WTC11 (cell line): ENCODE measurements around the gene TGFBR2. TPM values are rescaled to one million over a fixed set of nuclear protein-coding genes. Genes with fewer than 3 reads are reported as not detected.

Experiments
- ATAC-seq: fragments of 200-7000 bp; cut with Tn5 transposase; 2 replicates; pipeline ENCODE4 v1.10.0; 2021; ENCODE audit warnings: mild to moderate bottlenecking, moderate library complexity
- CTCF ChIA-PET: fragments of 300-600 bp; sonication (Branson Sonifier 250); formaldehyde crosslinking; loops from one replicate; lab custom pipeline; 2021; ENCODE audit warnings: antibody characterized with exemption; lab: Charles Lee
- POLR2A ChIA-PET: fragments of 350-600 bp; sonication (Branson Sonifier 250); formaldehyde crosslinking; loops from one replicate; lab custom pipeline; 2021; ENCODE audit warnings: antibody characterized with exemption; lab: Charles Lee
- DNase-seq: peaks from one replicate; pipeline ENCODE4 v3.0.0; 2021; ENCODE audit warnings: low spot score
- H3K27ac Mint-ChIP-seq: 2 replicates; pipeline ENCODE4 v1.8.0; 2021; ENCODE audit warnings: mixed read lengths
- H3K27me3 Mint-ChIP-seq: 2 replicates; pipeline ENCODE4 v1.8.0; 2021; ENCODE audit warnings: low read depth, mild to moderate bottlenecking, moderate library complexity, mixed read lengths
- H3K36me3 Mint-ChIP-seq: 2 replicates; pipeline ENCODE4 v1.8.0; 2021; ENCODE audit warnings: mixed read lengths
- H3K4me1 Mint-ChIP-seq: 2 replicates; pipeline ENCODE4 v1.8.0; 2022; ENCODE audit warnings: mixed read lengths
- H3K4me3 Mint-ChIP-seq: 2 replicates; pipeline ENCODE4 v1.8.0; 2021; ENCODE audit warnings: mild to moderate bottlenecking, moderate library complexity, mixed read lengths
- H3K9me3 Mint-ChIP-seq: 2 replicates; pipeline ENCODE4 v1.8.0; 2021; ENCODE audit warnings: mixed read lengths
- AR ChIP-seq: fragments of 250-450 bp; sonication (Bioruptor Pico); IDR thresholded peaks from 2 replicates; pipeline ENCODE4 v1.9.0; 2021; ENCODE audit warnings: mild to moderate bottlenecking
- CREB1 ChIP-seq: sonication (generic); formaldehyde crosslinking; IDR thresholded peaks from 2 replicates; pipeline ENCODE4 v1.8.0; 2023; ENCODE audit warnings: mild to moderate bottlenecking, missing genetic modification reagents
- ELF4 ChIP-seq: sonication (generic); formaldehyde crosslinking; IDR thresholded peaks from 2 replicates; pipeline ENCODE4 v1.8.1; 2022; ENCODE audit warnings: low read depth, mild to moderate bottlenecking, moderate library complexity, missing genetic modification reagents
- EMX1 ChIP-seq: fragments of 250-450 bp; sonication (Bioruptor Pico); IDR thresholded peaks from 2 replicates; pipeline ENCODE4 v1.8.0; 2021; ENCODE audit warnings: mild to moderate bottlenecking
- ETV6 ChIP-seq: sonication (generic); formaldehyde crosslinking; IDR thresholded peaks from 2 replicates; pipeline ENCODE4 v1.8.1; 2022; ENCODE audit warnings: mild to moderate bottlenecking, missing genetic modification reagents
- FOXJ3 ChIP-seq: sonication (generic); formaldehyde crosslinking; IDR thresholded peaks from 2 replicates; pipeline ENCODE4 v1.9.0; 2021; ENCODE audit warnings: missing genetic modification reagents, mild to moderate bottlenecking, borderline replicate concordance
- GRHL2 ChIP-seq: fragments of 250-450 bp; sonication (Bioruptor Pico); IDR thresholded peaks from 2 replicates; pipeline ENCODE4 v1.8.0; 2022; ENCODE audit warnings: mild to moderate bottlenecking, moderate library complexity; ENCODE audit not compliant: insufficient replicate concordance, severe bottlenecking
- HMGA2 ChIP-seq: fragments of 250-450 bp; sonication (Bioruptor Pico); IDR thresholded peaks from 2 replicates; pipeline ENCODE4 v1.4.0; 2021; ENCODE audit warnings: mild to moderate bottlenecking, moderate library complexity
- JAZF1 ChIP-seq: fragments of 250-450 bp; sonication (Bioruptor Pico); IDR thresholded peaks from 2 replicates; pipeline ENCODE4 v1.9.0; 2021; ENCODE audit warnings: moderate library complexity, mild to moderate bottlenecking, inconsistent platforms
- JUN ChIP-seq: sonication (generic); formaldehyde crosslinking; IDR thresholded peaks from 2 replicates; pipeline ENCODE4 v1.8.0; 2023; ENCODE audit warnings: mild to moderate bottlenecking, missing genetic modification reagents
- MYBL2 ChIP-seq: sonication (generic); formaldehyde crosslinking; IDR thresholded peaks from 2 replicates; pipeline ENCODE4 v1.8.1; 2023; ENCODE audit warnings: mild to moderate bottlenecking, moderate library complexity, missing genetic modification reagents
- NFE2L1 ChIP-seq: sonication (generic); formaldehyde crosslinking; IDR thresholded peaks from 2 replicates; pipeline ENCODE4 v1.8.1; 2023; ENCODE audit warnings: missing genetic modification reagents
- NR3C1 ChIP-seq: sonication (generic); formaldehyde crosslinking; conservative IDR thresholded peaks from 2 replicates; pipeline ENCODE4 v1.8.1; 2023; ENCODE audit warnings: low read depth, mild to moderate bottlenecking, missing genetic modification reagents
- PRRX2 ChIP-seq: fragments of 250-450 bp; sonication (Bioruptor Pico); IDR thresholded peaks from 2 replicates; pipeline ENCODE4 v1.8.0; 2021; ENCODE audit warnings: mild to moderate bottlenecking
- SOX15 ChIP-seq: fragments of 250-450 bp; sonication (Bioruptor Pico); IDR thresholded peaks from 2 replicates; pipeline ENCODE4 v1.9.0; 2021; ENCODE audit warnings: mild to moderate bottlenecking
- ZBTB21 ChIP-seq: sonication (generic); formaldehyde crosslinking; IDR thresholded peaks from 2 replicates; pipeline ENCODE4 v1.8.1; 2023; ENCODE audit warnings: mild to moderate bottlenecking, missing genetic modification reagents, borderline replicate concordance
- ZNF232 ChIP-seq: sonication (generic); formaldehyde crosslinking; IDR thresholded peaks from 2 replicates; pipeline ENCODE4 v1.8.0; 2022; ENCODE audit warnings: mild to moderate bottlenecking, missing genetic modification reagents
- ZNF263 ChIP-seq: sonication (generic); formaldehyde crosslinking; IDR thresholded peaks from 2 replicates; pipeline ENCODE4 v1.8.1; 2022; ENCODE audit warnings: low read depth, mild to moderate bottlenecking, moderate library complexity, missing genetic modification reagents
- ZNF317 ChIP-seq: sonication (generic); formaldehyde crosslinking; IDR thresholded peaks from 2 replicates; pipeline ENCODE4 v1.8.1; 2023; ENCODE audit warnings: low read depth, mild to moderate bottlenecking, moderate library complexity, missing genetic modification reagents, borderline replicate concordance
- ZNF396 ChIP-seq: fragments of 250-450 bp; sonication (Bioruptor Pico); IDR thresholded peaks from 2 replicates; pipeline ENCODE4 v1.8.0; 2021; ENCODE audit warnings: mild to moderate bottlenecking, moderate library complexity, borderline replicate concordance
- ZNF416 ChIP-seq: fragments of 250-450 bp; sonication (Bioruptor Pico); IDR thresholded peaks from 2 replicates; pipeline ENCODE4 v1.9.0; 2021; ENCODE audit warnings: mild to moderate bottlenecking, inconsistent platforms
- ZNF671 ChIP-seq: fragments of 250-450 bp; sonication (Bioruptor Pico); IDR thresholded peaks from 2 replicates; pipeline ENCODE4 v1.8.0; 2021; ENCODE audit warnings: mild to moderate bottlenecking
- total RNA-seq: library from RNA; stranded (reverse); gene quantifications from 3 replicates; pipeline ENCODE4 v1.2.3, GENCODE V29; 2021
- TF ChIP-seq, protein P1 (sequence below): sonication (generic); formaldehyde crosslinking; IDR thresholded peaks from 2 replicates; pipeline ENCODE4 v1.8.0; 2023; ENCODE audit warnings: mild to moderate bottlenecking, missing genetic modification reagents
- TF ChIP-seq, protein P2 (sequence below): sonication (generic); formaldehyde crosslinking; IDR thresholded peaks from 2 replicates; pipeline ENCODE4 v1.8.1; 2022; ENCODE audit warnings: mild to moderate bottlenecking, moderate library complexity, missing genetic modification reagents
- TF ChIP-seq, protein P3 (sequence below): sonication (generic); formaldehyde crosslinking; IDR thresholded peaks from 2 replicates; pipeline ENCODE4 v1.8.1; 2023; ENCODE audit warnings: mild to moderate bottlenecking, missing genetic modification reagents, moderate library complexity
- TF ChIP-seq, protein P4 (sequence below): sonication (generic); formaldehyde crosslinking; IDR thresholded peaks from 2 replicates; pipeline ENCODE4 v1.8.1; 2023; ENCODE audit warnings: mild to moderate bottlenecking, missing genetic modification reagents
- TF ChIP-seq, protein P5 (sequence below): sonication (generic); formaldehyde crosslinking; IDR thresholded peaks from 2 replicates; pipeline ENCODE4 v1.8.0; 2022; ENCODE audit warnings: mild to moderate bottlenecking, missing genetic modification reagents

TGFBR2 gene
- total RNA-seq, 1 experiment from 2014 or later: 9.6 TPM

DNA sequence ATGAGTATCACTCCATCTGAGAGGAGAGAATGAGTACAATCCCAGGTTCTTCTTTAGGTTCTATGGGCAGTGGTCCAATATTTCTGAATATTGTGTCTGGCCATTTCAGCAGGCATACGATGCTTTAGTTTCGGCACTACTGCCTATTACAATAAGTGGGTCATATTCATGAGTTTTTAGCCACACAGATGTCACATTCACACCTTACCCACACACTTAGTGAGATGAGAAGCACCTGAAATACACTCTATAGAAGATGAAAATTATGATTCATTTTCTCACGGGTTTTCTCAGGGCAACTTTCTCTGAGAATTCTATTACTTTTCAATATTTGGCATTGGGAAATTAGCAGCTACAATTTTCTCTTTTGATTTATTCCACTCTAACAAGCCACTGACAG is 132.2 kb downstream of the TGFBR2 start:
- no peaks in the 10 kb centered on the region for H3K36me3 Mint-ChIP-seq
- no peak for DNase-seq
- CTCF ChIA-PET: interaction anchor here (0.9 kb wide), 1 partner anchor 541 kb away, joined by 3 read pairs; no protein-coding TSS in a partner anchor
- peaks cover 7% of the 10 kb centered on the region for H3K9me3 Mint-ChIP-seq
- H3K4me3 Mint-ChIP-seq: no peak overlapping the region
- H3K27me3 Mint-ChIP-seq: no peaks in the 10 kb centered on the region
- POLR2A ChIA-PET: no interaction called here
- H3K27ac Mint-ChIP-seq: no peak overlapping the region
- peaks cover 19% of the 10 kb centered on the region for H3K4me1 Mint-ChIP-seq
- ATAC-seq: no peak
- TF ChIP-seq, protein P1, sequence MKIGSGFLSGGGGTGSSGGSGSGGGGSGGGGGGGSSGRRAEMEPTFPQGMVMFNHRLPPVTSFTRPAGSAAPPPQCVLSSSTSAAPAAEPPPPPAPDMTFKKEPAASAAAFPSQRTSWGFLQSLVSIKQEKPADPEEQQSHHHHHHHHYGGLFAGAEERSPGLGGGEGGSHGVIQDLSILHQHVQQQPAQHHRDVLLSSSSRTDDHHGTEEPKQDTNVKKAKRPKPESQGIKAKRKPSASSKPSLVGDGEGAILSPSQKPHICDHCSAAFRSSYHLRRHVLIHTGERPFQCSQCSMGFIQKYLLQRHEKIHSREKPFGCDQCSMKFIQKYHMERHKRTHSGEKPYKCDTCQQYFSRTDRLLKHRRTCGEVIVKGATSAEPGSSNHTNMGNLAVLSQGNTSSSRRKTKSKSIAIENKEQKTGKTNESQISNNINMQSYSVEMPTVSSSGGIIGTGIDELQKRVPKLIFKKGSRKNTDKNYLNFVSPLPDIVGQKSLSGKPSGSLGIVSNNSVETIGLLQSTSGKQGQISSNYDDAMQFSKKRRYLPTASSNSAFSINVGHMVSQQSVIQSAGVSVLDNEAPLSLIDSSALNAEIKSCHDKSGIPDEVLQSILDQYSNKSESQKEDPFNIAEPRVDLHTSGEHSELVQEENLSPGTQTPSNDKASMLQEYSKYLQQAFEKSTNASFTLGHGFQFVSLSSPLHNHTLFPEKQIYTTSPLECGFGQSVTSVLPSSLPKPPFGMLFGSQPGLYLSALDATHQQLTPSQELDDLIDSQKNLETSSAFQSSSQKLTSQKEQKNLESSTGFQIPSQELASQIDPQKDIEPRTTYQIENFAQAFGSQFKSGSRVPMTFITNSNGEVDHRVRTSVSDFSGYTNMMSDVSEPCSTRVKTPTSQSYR (CRISPR knock-in tag): no peak
- TF ChIP-seq, protein P2, sequence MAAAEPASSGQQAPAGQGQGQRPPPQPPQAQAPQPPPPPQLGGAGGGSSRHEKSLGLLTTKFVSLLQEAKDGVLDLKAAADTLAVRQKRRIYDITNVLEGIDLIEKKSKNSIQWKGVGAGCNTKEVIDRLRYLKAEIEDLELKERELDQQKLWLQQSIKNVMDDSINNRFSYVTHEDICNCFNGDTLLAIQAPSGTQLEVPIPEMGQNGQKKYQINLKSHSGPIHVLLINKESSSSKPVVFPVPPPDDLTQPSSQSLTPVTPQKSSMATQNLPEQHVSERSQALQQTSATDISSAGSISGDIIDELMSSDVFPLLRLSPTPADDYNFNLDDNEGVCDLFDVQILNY: no peak
- TF ChIP-seq GRHL2 (CRISPR knock-in tag) (no peak), HMGA2 (CRISPR knock-in tag) (no peak), ZNF232 (CRISPR knock-in tag) (no peak), AR (CRISPR knock-in tag) (no peak), MYBL2 (CRISPR knock-in tag) (no peak), ZNF416 (CRISPR knock-in tag) (no peak), JUN (CRISPR knock-in tag) (no peak), ZNF671 (CRISPR knock-in tag) (no peak), FOXJ3 (CRISPR knock-in tag) (no peak), NR3C1 (no peak), ETV6 (no peak), EMX1 (CRISPR knock-in tag) (no peak), ZNF396 (CRISPR knock-in tag) (no peak), ZNF263 (CRISPR knock-in tag) (no peak), ZBTB21 (CRISPR knock-in tag) (no peak), ZNF317 (CRISPR knock-in tag) (no peak)
- TF ChIP-seq, protein P3, sequence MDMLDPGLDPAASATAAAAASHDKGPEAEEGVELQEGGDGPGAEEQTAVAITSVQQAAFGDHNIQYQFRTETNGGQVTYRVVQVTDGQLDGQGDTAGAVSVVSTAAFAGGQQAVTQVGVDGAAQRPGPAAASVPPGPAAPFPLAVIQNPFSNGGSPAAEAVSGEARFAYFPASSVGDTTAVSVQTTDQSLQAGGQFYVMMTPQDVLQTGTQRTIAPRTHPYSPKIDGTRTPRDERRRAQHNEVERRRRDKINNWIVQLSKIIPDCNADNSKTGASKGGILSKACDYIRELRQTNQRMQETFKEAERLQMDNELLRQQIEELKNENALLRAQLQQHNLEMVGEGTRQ (CRISPR knock-in tag): no peak

GRCh38 chr3:30741889-30742288 is 135.5 kb downstream of the TGFBR2 start:
- no peaks in the 10 kb centered on the region for H3K27me3 Mint-ChIP-seq
- H3K4me3 Mint-ChIP-seq: no peak overlapping the region
- DNase-seq (no peak), ATAC-seq (no peak)
- H3K27ac Mint-ChIP-seq: no peak overlapping the region
- POLR2A ChIA-PET: no interaction called here
- H3K4me1 Mint-ChIP-seq: peaks cover 28% of the 10 kb centered on the region
- CTCF ChIA-PET: interaction anchor here (0.5 to 2.4 kb wide), 3 partner anchors 10 to 764 kb away, joined by 3 to 6 read pairs (median 3); no protein-coding TSS in a partner anchor
- no peaks in the 10 kb centered on the region for H3K36me3 Mint-ChIP-seq
- no peaks in the 10 kb centered on the region for H3K9me3 Mint-ChIP-seq
- TF ChIP-seq, protein P4, sequence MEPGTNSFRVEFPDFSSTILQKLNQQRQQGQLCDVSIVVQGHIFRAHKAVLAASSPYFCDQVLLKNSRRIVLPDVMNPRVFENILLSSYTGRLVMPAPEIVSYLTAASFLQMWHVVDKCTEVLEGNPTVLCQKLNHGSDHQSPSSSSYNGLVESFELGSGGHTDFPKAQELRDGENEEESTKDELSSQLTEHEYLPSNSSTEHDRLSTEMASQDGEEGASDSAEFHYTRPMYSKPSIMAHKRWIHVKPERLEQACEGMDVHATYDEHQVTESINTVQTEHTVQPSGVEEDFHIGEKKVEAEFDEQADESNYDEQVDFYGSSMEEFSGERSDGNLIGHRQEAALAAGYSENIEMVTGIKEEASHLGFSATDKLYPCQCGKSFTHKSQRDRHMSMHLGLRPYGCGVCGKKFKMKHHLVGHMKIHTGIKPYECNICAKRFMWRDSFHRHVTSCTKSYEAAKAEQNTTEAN: no peak
- no peak for TF ChIP-seq JAZF1 (CRISPR knock-in tag)
- no peak for TF ChIP-seq CREB1 (CRISPR knock-in tag)
- no peak for TF ChIP-seq ELF4
- TF ChIP-seq SOX15 (CRISPR knock-in tag): no peak
- TF ChIP-seq, protein P5, sequence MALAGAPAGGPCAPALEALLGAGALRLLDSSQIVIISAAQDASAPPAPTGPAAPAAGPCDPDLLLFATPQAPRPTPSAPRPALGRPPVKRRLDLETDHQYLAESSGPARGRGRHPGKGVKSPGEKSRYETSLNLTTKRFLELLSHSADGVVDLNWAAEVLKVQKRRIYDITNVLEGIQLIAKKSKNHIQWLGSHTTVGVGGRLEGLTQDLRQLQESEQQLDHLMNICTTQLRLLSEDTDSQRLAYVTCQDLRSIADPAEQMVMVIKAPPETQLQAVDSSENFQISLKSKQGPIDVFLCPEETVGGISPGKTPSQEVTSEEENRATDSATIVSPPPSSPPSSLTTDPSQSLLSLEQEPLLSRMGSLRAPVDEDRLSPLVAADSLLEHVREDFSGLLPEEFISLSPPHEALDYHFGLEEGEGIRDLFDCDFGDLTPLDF (CRISPR knock-in tag): no peak
- no peak for TF ChIP-seq ZNF317 (CRISPR knock-in tag)
- no peak for TF ChIP-seq PRRX2
- no peak for TF ChIP-seq NFE2L1
